Loucy (cell line): Measurements from ENCODE around the gene TRIM47.

Experiments
- EZH2phosphoT487 ChIP-seq: fragments of 200-600 bp; IDR thresholded peaks from 2 replicates; pipeline ENCODE4 v1.6.1; 2018; ENCODE audit warnings: antibody characterized with exemption, mild to moderate bottlenecking, moderate library complexity, borderline replicate concordance
- TF ChIP-seq, protein P1 (sequence below): fragments of 200-600 bp; sonication (generic); conservative IDR thresholded peaks from 2 replicates; pipeline ENCODE4 v1.5.1; 2014; ENCODE audit warnings: mild to moderate bottlenecking, antibody characterized with exemption, low read length

DNA sequence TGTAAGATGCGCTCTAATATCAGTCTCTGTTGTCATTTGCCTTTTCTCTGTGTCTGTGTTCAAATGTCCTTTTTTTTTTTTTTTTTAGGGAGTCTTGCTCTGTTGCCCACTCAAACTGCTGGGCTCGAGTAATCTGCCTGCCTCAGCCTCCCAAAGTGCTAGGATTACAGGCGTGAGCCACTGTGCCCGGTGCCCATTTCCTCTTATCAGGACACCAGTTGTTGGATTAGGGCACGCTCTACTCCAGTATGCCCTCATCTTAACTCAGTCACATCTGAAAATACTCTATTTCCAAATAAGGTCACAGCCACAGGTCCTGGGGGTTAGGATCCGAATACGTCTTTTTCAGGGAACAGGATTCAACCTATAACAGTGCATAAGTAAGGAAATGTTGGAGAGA lies 1.9 kb upstream of the TRIM47 start:
- TF ChIP-seq, protein P1, sequence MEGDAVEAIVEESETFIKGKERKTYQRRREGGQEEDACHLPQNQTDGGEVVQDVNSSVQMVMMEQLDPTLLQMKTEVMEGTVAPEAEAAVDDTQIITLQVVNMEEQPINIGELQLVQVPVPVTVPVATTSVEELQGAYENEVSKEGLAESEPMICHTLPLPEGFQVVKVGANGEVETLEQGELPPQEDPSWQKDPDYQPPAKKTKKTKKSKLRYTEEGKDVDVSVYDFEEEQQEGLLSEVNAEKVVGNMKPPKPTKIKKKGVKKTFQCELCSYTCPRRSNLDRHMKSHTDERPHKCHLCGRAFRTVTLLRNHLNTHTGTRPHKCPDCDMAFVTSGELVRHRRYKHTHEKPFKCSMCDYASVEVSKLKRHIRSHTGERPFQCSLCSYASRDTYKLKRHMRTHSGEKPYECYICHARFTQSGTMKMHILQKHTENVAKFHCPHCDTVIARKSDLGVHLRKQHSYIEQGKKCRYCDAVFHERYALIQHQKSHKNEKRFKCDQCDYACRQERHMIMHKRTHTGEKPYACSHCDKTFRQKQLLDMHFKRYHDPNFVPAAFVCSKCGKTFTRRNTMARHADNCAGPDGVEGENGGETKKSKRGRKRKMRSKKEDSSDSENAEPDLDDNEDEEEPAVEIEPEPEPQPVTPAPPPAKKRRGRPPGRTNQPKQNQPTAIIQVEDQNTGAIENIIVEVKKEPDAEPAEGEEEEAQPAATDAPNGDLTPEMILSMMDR, result no peak
- no peak for TF ChIP-seq EZH2phosphoT487
